Stimulated activated CD4-positive, alpha-beta T cell treated with anti-CD3 and anti-CD28 coated beads, Interleukin-2, amount 100 ng/mL, for 48 hours (primary cell): ENCODE results near the gene CELF4.

ENCODE experiments used
- DNase-seq, 2 donors: peaks; one replicate each; pipeline ENCODE4 v3.0.0-alpha.2; 2020

Gene CELF4

DNA sequence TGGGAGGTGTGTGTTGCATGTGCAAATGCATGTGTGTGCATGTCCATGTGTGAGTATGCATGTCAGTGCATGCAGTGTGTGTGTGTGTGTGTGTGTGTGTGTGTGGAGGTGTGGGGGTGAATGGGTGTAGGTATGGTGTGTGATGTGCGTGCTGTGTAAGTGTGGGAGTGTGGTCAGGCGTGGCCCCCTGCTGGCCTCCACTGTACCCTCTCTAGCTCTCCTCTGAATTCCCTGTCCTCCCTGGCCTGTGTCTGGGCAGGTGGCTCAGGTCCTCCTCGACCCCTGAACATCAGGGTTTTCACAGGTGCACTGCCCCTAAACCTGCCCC, 230.2 kb downstream of the CELF4 start:
- DNase-seq, result no peak

GRCh38 chr18:37334631-37335408, 230.8 kb downstream of the CELF4 start:
- no peak for DNase-seq

DNA sequence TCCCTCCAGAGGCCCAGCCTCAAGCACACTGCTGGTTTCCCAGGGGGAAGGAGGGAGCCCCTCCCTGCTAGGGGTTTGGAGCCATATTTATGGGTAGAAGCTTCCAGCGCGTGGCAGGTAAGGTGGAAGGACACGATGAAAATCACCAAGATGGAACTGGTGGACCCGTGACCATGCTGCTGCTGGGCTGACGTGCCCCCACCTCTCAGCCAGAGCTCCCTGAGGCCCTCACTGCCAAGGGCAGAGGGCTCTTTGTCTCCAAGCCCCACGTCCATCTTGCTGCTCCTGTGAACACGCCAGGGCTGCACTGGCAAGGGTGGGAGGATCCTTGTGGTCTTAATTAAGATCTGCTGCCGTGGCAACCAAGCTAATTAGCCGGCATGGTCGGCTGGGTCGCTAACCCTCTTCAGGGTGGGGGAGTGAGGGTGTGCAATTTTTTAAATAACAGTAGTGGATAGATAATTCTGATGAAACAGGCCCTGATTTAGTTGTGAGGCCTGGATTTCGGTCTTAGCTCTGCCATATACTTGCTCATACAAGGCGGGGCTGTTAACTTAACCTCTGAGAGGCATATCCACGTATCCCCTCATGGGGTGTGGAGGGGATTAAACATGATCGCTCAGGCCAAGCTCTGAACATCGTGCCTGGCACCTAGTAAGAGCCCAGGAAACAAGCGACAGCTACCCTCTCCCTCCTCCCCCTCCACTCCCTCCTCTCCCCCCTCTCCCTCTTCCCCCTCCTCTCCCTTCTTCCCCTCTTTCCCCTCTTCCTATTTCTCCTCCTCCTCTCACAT, 232.8 kb downstream of the CELF4 start:
- no peak for DNase-seq

DNA sequence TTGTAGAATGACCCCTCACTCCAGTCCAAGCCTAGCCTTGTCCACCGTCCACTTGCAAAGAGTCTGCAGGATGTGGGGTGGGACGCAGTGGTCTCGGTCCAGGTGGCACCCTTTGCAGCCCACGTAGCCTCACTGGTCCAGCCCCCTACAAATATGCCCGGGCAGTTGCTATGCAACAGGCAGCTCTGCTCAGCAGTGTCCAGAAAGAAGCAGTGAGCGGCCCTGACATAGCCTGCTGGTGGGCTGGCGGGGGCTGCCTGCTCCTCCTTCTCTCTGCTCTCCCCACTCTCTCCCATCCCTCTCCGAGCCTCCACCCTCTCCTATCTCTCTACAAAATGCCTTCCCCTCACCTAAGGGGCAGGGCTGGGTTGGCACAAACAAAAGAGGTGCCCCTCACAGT, 233.4 kb downstream of the CELF4 start:
- no peak for DNase-seq

DNA sequence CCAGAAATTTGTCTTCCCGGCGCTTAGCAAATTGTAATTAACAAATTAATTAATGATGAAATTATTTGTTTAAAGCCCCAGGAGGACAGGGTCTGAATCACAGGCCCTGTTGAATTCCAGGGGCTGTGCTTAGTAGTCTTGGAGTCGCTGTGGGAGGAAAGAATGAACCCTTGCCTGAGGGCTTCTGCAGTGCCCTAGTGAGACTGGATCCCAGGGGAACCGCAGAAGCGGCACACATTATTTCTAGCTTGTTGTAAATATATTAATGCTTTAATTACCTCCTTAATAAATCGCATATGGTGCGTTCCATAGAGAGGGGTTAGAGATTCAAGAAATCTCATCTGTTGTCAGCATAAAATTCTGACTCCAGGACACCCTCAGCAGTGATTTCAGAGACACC, 235.4 kb downstream of the CELF4 start:
- DNase-seq, result no peak

DNA sequence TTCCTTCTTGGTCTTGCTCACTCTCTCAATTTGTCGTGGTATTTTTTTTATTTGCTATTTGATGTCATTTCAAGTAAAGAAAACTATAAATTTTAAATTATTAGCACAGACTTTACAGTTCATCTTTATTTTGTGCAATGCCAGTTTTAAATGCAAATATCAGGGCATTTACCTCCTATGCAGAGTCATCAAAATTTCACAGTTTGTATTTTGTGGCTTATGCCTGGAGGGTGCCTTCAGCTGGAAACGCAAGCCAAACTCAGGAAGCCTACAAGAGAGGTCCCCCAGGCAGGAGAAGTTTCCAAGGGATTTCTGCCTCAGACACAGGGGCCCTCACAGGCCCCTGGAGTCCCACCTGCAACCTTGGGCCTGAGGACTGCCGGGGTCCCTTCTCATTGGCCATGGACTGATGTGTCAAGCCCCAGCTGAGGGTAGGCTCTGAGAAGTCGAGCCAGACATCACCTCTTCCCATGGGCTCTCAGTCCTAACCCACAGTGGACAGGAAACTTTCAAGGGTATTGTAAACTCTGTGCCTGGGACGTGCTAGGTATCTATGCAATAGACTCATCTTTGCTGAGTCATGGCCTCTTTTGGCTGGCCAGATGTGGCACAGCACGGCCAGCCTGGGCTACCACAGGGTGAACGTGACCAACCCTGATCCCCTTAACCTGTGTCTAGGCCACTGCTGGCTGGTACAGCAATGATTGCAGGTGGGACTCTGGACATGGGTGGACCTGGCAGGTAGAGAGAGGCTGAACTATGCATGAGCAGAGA, 236.5 kb downstream of the CELF4 start:
- DNase-seq, result no peak

GRCh38 chr18:37327063-37327577, 238.5 kb downstream of the CELF4 start:
- DNase-seq, result no peak

GRCh38 chr18:37322492-37323035, 243.0 kb downstream of the CELF4 start:
- peak; percentile 2 to 4 for DNase-seq

DNA sequence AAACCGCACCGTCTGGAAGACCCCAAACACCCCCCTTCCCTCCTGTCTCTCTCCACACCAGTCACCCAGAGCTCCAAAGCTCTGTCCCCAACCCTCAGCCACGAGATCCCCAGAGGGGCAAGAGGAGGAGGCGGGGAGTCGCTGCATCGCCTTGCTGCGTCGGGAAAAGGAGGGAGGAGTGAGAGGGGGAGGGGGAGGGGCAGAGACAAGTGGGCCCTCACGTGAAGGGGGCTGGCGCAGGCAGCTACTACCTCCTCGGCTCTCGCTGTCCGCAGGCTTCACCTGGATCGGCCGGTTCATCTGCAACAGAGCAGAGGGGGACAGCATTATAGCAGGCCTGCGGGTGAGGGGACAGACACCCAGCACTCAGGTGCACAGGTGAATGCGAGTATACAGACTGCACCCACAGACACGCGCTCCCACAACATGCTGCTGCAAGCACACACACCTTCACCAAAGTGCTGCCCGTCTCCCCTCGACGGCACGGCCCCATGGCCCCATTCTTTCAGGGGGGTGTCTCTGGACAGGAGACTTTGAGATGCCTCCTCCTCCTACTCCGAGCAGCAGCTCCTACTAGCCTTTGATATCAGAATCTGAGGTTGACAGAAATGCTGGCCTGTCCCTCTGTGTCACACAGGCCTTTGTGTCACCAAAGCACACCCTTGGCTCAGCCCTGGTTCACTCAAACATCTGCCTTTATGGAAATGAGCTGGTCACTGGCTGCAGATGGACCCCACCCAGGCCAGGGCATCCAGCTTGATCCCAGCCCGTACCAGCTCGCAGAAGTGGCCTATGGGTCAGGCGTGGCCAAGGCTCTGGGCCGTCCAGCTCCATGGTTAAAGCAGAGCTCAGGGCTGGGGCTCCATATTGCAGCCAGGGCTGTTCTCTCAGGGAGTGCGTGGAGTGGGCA, 243.8 kb downstream of the CELF4 start:
- no peak for DNase-seq

- no peak for DNase-seq
Observed at GRCh38 chr18:37320317-37320716, 245.3 kb downstream of the CELF4 start.

DNA sequence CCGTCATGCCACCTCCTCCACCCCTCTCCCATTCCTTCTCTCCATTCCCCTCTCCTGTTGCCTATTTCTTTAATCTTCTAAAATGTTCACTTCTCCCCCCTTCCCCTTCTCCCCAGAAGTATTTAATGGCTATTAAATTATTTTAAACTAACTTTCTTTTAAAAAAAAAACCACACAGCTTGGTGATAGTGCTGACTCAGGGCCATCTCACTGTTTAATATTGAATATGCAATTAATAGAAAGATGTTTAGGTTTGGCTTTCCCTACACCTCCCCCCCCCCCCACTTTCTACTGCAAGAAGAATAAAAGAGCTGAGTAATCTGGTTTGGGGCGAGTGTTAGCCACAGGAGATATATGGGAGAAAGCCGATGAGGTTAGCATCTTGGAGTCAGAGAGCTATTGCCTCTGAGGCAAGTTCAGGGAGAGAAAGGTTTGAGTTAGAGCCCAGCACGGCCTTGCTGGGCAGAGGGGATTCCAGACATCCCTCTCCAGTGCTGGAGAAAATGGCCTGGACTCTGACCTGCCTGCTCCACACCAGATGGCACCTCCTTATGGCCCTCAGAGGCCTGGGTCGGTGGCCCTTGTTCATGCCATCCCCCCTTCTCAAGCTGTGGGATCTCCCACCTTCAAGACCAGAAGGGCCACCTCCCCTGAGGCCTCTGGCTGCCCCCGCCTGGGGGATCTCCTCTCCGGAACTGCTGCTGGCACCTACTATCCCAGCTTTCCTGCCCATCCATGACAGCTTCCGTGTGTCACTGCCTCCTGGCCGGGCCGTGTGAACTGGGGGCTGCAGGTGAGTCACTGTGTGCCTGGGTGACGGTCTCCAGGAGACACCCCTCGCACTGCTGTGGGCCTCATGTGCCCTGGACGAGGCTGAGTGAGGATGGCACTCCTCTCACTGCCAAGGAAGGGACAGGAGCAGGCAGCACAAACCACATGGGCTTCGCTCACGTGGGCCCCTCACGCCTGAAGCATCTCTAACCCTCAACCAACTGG, 246.9 kb downstream of the CELF4 start:
- DNase-seq, result no peak

- no peak for DNase-seq
Observed at GRCh38 chr18:37317486-37317885, 248.1 kb downstream of the CELF4 start.

DNA sequence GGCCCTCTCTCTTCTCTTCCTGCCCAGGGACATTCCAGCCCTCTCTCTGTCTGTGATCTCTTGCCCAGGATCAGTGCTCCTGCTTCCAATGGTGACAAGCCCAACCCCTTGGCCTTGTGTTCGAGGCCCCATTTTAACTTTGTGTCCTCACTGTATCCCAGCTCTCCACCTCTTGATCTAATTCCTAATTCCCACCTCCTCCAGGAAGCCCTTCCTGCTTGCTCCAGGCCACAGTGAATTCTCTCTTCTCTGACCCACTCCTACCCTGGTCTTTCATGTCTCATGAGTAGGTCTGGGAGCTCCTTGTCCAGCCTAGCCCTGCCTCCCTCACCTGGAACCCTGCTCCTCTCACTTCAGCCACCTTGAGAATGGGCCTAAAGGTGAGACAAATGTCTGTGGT, 249.1 kb downstream of the CELF4 start:
- no peak for DNase-seq

- DNase-seq, result no peak
Observed at GRCh38 chr18:37315935-37316334, 249.7 kb downstream of the CELF4 start.

DNA sequence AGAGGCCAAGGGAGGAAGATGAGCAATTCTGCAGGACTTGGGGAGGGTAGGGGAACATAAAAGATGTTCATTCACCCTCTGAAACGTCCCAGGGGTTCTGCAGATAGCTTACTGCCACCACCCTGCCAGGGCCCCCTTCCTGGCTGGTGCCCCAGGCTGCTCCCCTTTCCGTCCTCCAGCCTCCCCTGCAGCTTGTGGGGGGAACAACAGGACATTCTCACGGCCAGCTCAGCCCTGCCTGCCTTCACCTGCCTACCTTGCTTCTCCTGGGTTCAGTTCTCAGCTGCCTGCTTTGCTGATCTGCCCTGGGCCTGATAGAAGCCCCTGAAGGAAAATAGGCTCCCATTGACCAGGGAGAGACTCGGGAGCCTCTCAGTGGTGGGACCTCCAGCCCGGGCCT, 251.1 kb downstream of the CELF4 start:
- DNase-seq, result no peak

DNA sequence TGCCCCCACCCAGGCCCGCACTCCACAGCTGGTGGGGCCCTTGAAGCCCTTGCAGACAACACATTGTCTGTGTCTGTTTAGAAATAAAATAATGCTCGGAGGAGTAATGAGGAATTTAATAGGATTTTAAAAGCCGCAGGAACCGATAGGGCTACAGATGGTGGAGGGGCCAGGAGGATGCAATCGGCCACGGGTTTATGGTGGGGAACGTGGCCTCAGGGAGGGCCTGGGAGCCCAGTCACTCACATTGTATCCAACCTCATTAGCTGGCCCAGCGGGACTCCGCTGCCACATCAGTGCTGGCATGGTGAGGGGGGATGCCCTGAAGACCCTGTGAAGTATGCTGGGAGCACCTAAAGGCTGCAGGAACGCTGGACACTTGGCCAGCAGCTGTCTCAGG, 252.0 kb downstream of the CELF4 start:
- no peak for DNase-seq

DNA sequence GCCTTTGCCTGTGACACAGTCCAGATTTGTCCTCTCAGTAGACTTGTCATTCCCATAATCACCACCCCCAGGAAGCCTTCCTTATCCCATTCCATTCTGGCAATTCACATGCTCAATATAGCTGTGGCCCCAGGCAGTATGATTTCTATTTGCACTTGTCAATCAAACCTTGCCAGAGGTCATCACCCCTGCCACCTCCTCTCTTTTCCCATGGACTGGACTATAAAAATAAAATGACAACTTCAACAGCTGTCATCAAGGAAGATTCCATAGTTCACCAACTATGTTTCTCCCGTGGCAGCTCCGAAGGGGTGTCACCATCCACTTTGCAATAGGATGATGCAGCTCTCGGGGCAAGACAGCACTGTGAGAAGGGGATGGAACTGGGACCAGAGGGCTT, 255.7 kb downstream of the CELF4 start:
- no peak for DNase-seq

DNA sequence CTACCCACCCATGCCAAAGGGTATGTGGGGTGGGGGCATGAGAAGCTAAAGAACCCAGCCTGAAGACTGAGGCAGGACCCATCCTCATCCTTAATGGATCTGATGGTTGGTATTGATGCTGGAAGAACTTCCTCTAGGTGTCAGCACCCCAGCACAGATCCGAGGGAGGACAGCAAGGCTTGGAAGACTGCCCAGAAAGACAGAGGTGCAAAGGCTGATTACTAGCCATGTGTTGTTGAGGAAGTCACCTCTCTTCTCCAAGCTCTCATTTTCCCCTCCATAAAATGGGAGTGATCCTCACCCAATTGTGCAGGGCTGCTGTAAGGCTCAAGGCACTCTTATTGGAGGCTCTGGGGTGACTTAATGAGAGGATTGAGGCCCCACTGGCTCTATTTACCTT, 256.5 kb downstream of the CELF4 start:
- DNase-seq, result no peak

DNA sequence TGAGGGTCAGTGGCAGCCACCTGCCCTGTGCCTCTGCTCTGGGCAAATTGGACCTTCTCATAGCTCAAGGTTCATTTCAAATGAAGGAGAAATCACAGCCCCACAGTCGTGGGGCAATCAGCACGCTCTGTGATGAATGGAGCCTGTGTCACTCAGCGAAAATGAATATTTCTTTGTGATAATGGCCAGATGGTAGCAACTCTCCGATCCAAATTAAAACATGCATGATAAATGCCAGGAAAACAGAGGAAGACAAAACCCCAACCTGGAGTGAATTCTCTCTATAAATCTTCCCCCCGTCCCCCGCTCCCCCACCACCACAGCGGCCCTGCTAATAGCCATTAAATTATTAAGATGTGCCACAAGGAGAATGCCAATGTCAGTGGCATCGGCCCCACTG, 258.4 kb downstream of the CELF4 start:
- no peak for DNase-seq

DNA sequence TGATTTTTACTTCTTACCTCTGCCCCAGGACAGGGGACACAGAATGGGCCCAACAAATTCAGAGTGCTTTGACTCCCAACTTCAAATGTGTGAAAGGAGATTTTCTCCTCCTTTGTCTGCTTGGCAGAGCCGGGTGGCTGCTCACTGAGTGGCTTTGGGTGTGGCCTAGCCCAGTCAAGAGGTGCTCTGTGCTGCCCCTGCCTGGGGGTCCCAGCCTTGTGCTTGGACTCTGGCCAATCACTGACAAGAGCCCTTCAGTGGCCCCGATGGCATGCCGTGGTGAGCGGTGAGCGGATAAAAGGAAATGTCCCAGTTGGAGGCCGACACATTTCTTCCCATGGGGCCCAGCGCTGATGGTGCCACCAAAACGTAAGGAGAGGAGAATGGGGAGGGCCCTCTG, 259.2 kb downstream of the CELF4 start:
- no peak for DNase-seq

DNA sequence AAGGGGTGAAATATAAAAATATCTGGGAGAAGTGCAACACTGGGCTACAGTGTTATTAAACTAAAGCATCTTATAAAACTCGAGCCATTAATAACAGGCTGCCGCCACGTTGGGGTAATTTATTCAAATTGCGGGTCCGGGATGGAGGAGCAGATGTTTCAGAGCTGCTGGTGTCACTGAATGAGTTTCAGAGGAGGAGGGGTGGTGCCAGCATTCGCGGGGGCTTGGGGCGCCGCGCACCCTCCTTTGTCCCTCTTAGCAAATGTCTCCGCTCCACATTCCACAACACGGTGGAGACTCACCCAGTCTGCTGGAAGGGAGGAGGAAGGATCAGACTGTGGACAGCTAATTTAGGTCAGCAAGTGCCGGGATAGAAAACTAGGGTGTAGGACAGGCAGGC, 260.5 kb downstream of the CELF4 start:
- no peak for DNase-seq
